WTC11 (cell line): Measurements from ENCODE around the gene PRICKLE3. TPM values are rescaled to one million over a fixed set of nuclear protein-coding genes. Genes with fewer than 3 reads are reported as not detected.

Experiments used
- ATAC-seq: fragments of 200-7000 bp; cut with Tn5 transposase; 2 replicates; pipeline ENCODE4 v1.10.0; 2021; ENCODE audit warnings: mild to moderate bottlenecking, moderate library complexity
- CTCF ChIA-PET: fragments of 300-600 bp; sonication (Branson Sonifier 250); formaldehyde crosslinking; loops from one replicate; lab custom pipeline; 2021; ENCODE audit warnings: antibody characterized with exemption; lab: Charles Lee
- POLR2A ChIA-PET: fragments of 350-600 bp; sonication (Branson Sonifier 250); formaldehyde crosslinking; loops from one replicate; lab custom pipeline; 2021; ENCODE audit warnings: antibody characterized with exemption; lab: Charles Lee
- DNase-seq: peaks from one replicate; pipeline ENCODE4 v3.0.0; 2021; ENCODE audit warnings: low spot score
- H3K27ac Mint-ChIP-seq: 2 replicates; pipeline ENCODE4 v1.8.0; 2021; ENCODE audit warnings: mixed read lengths
- H3K27me3 Mint-ChIP-seq: 2 replicates; pipeline ENCODE4 v1.8.0; 2021; ENCODE audit warnings: low read depth, mild to moderate bottlenecking, moderate library complexity, mixed read lengths
- H3K36me3 Mint-ChIP-seq: 2 replicates; pipeline ENCODE4 v1.8.0; 2021; ENCODE audit warnings: mixed read lengths
- H3K4me1 Mint-ChIP-seq: 2 replicates; pipeline ENCODE4 v1.8.0; 2022; ENCODE audit warnings: mixed read lengths
- H3K4me3 Mint-ChIP-seq: 2 replicates; pipeline ENCODE4 v1.8.0; 2021; ENCODE audit warnings: mild to moderate bottlenecking, moderate library complexity, mixed read lengths
- H3K9me3 Mint-ChIP-seq: 2 replicates; pipeline ENCODE4 v1.8.0; 2021; ENCODE audit warnings: mixed read lengths
- ATF1 ChIP-seq: sonication (generic); formaldehyde crosslinking; IDR thresholded peaks from 2 replicates; pipeline ENCODE4 v1.8.1; 2023; ENCODE audit warnings: mild to moderate bottlenecking, moderate library complexity, missing genetic modification reagents
- CREB1 ChIP-seq: sonication (generic); formaldehyde crosslinking; IDR thresholded peaks from 2 replicates; pipeline ENCODE4 v1.8.0; 2023; ENCODE audit warnings: mild to moderate bottlenecking, missing genetic modification reagents
- CREM ChIP-seq: sonication (generic); formaldehyde crosslinking; IDR thresholded peaks from 2 replicates; pipeline ENCODE4 v1.8.1; 2022; ENCODE audit warnings: mild to moderate bottlenecking, missing genetic modification reagents, moderate library complexity
- ETV6 ChIP-seq: sonication (generic); formaldehyde crosslinking; IDR thresholded peaks from 2 replicates; pipeline ENCODE4 v1.8.1; 2022; ENCODE audit warnings: mild to moderate bottlenecking, missing genetic modification reagents
- FOXK1 ChIP-seq: sonication (generic); formaldehyde crosslinking; IDR thresholded peaks from 2 replicates; pipeline ENCODE4 v1.8.0; 2022; ENCODE audit warnings: mild to moderate bottlenecking, moderate library complexity, missing genetic modification reagents
- GABPB1 ChIP-seq: sonication (generic); formaldehyde crosslinking; IDR thresholded peaks from 2 replicates; pipeline ENCODE4 v1.8.1; 2023; ENCODE audit warnings: mild to moderate bottlenecking, missing genetic modification reagents
- GRHL2 ChIP-seq: fragments of 250-450 bp; sonication (Bioruptor Pico); IDR thresholded peaks from 2 replicates; pipeline ENCODE4 v1.8.0; 2022; ENCODE audit warnings: mild to moderate bottlenecking, moderate library complexity; ENCODE audit not compliant: insufficient replicate concordance, severe bottlenecking
- HMGA2 ChIP-seq: fragments of 250-450 bp; sonication (Bioruptor Pico); IDR thresholded peaks from 2 replicates; pipeline ENCODE4 v1.4.0; 2021; ENCODE audit warnings: mild to moderate bottlenecking, moderate library complexity
- JAZF1 ChIP-seq: fragments of 250-450 bp; sonication (Bioruptor Pico); IDR thresholded peaks from 2 replicates; pipeline ENCODE4 v1.9.0; 2021; ENCODE audit warnings: moderate library complexity, mild to moderate bottlenecking, inconsistent platforms
- JUN ChIP-seq: sonication (generic); formaldehyde crosslinking; IDR thresholded peaks from 2 replicates; pipeline ENCODE4 v1.8.0; 2023; ENCODE audit warnings: mild to moderate bottlenecking, missing genetic modification reagents
- MXD4 ChIP-seq: fragments of 250-450 bp; sonication (Bioruptor Pico); IDR thresholded peaks from 2 replicates; pipeline ENCODE4 v1.8.0; 2021; ENCODE audit warnings: mild to moderate bottlenecking, moderate library complexity, borderline replicate concordance
- MYBL2 ChIP-seq: sonication (generic); formaldehyde crosslinking; IDR thresholded peaks from 2 replicates; pipeline ENCODE4 v1.8.1; 2023; ENCODE audit warnings: mild to moderate bottlenecking, moderate library complexity, missing genetic modification reagents
- NFE2L1 ChIP-seq: sonication (generic); formaldehyde crosslinking; IDR thresholded peaks from 2 replicates; pipeline ENCODE4 v1.8.1; 2023; ENCODE audit warnings: missing genetic modification reagents
- NR3C1 ChIP-seq: sonication (generic); formaldehyde crosslinking; conservative IDR thresholded peaks from 2 replicates; pipeline ENCODE4 v1.8.1; 2023; ENCODE audit warnings: low read depth, mild to moderate bottlenecking, missing genetic modification reagents
- TCF7 ChIP-seq: sonication (generic); formaldehyde crosslinking; IDR thresholded peaks from 2 replicates; pipeline ENCODE4 v1.8.0; 2022; ENCODE audit warnings: mild to moderate bottlenecking, low read depth, missing genetic modification reagents, moderate library complexity
- TEAD4 ChIP-seq: sonication (generic); formaldehyde crosslinking; IDR thresholded peaks from 2 replicates; pipeline ENCODE4 v1.8.0; 2022; ENCODE audit warnings: mild to moderate bottlenecking, missing genetic modification reagents
- ZNF232 ChIP-seq: sonication (generic); formaldehyde crosslinking; IDR thresholded peaks from 2 replicates; pipeline ENCODE4 v1.8.0; 2022; ENCODE audit warnings: mild to moderate bottlenecking, missing genetic modification reagents
- ZNF263 ChIP-seq: sonication (generic); formaldehyde crosslinking; IDR thresholded peaks from 2 replicates; pipeline ENCODE4 v1.8.1; 2022; ENCODE audit warnings: low read depth, mild to moderate bottlenecking, moderate library complexity, missing genetic modification reagents
- ZNF671 ChIP-seq: fragments of 250-450 bp; sonication (Bioruptor Pico); IDR thresholded peaks from 2 replicates; pipeline ENCODE4 v1.8.0; 2021; ENCODE audit warnings: mild to moderate bottlenecking
- total RNA-seq: library from RNA; stranded (reverse); gene quantifications from 3 replicates; pipeline ENCODE4 v1.2.3, GENCODE V29; 2021
- TF ChIP-seq, protein P1 (sequence below): sonication (generic); formaldehyde crosslinking; IDR thresholded peaks from 2 replicates; pipeline ENCODE4 v1.8.1; 2022; ENCODE audit warnings: mild to moderate bottlenecking, moderate library complexity, missing genetic modification reagents
- TF ChIP-seq, protein P2 (sequence below): fragments of 200-600 bp; IDR thresholded peaks from 2 replicates; pipeline ENCODE4 v1.8.0; 2022; ENCODE audit warnings: antibody characterized with exemption
- TF ChIP-seq, protein P3 (sequence below): sonication (generic); formaldehyde crosslinking; IDR thresholded peaks from 2 replicates; pipeline ENCODE4 v1.8.1; 2023; ENCODE audit warnings: mild to moderate bottlenecking, moderate library complexity, missing genetic modification reagents
- TF ChIP-seq, protein P4 (sequence below): sonication (generic); formaldehyde crosslinking; IDR thresholded peaks from 2 replicates; pipeline ENCODE4 v1.8.0; 2022; ENCODE audit warnings: missing genetic modification reagents
- TF ChIP-seq, protein P5 (sequence below): sonication (generic); formaldehyde crosslinking; IDR thresholded peaks from 2 replicates; pipeline ENCODE4 v1.8.1; 2023; ENCODE audit warnings: mild to moderate bottlenecking, missing genetic modification reagents, moderate library complexity
- TF ChIP-seq, protein P6 (sequence below): fragments of 250-450 bp; sonication (Bioruptor Pico); conservative IDR thresholded peaks from 2 replicates; pipeline ENCODE4 v1.9.0; 2021; ENCODE audit warnings: mild to moderate bottlenecking

PRICKLE3 gene
- total RNA-seq, 1 experiment from 2014 or later = 14.6 TPM

DNA sequence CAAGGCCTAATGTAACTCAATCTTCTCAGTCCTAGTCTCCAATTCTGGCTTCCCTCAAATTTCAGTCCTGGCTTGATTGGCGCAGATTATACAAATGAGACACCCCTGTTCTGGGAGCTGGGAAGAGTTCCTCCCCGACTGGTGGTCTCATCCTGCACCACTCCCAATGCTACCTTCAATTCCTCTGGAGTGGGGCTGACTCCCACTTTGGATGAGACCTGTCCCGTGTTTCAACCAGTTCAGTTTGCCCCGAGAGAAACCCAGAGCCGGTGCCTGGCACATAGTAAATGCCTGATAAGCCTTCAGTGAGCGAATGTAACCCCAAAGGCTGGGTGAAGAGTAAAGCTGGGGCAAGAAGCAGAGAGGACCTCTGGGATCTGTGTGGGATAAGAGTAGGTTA lies 17.8 kb upstream of the PRICKLE3 start:
- TF ChIP-seq, protein P1, sequence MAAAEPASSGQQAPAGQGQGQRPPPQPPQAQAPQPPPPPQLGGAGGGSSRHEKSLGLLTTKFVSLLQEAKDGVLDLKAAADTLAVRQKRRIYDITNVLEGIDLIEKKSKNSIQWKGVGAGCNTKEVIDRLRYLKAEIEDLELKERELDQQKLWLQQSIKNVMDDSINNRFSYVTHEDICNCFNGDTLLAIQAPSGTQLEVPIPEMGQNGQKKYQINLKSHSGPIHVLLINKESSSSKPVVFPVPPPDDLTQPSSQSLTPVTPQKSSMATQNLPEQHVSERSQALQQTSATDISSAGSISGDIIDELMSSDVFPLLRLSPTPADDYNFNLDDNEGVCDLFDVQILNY (CRISPR knock-in tag) = no peak
- TF ChIP-seq NR3C1 = no peak
- TF ChIP-seq, protein P2, sequence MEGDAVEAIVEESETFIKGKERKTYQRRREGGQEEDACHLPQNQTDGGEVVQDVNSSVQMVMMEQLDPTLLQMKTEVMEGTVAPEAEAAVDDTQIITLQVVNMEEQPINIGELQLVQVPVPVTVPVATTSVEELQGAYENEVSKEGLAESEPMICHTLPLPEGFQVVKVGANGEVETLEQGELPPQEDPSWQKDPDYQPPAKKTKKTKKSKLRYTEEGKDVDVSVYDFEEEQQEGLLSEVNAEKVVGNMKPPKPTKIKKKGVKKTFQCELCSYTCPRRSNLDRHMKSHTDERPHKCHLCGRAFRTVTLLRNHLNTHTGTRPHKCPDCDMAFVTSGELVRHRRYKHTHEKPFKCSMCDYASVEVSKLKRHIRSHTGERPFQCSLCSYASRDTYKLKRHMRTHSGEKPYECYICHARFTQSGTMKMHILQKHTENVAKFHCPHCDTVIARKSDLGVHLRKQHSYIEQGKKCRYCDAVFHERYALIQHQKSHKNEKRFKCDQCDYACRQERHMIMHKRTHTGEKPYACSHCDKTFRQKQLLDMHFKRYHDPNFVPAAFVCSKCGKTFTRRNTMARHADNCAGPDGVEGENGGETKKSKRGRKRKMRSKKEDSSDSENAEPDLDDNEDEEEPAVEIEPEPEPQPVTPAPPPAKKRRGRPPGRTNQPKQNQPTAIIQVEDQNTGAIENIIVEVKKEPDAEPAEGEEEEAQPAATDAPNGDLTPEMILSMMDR = no peak
- no peak for TF ChIP-seq NFE2L1
- no peak for TF ChIP-seq ZNF263
- TF ChIP-seq, protein P3, sequence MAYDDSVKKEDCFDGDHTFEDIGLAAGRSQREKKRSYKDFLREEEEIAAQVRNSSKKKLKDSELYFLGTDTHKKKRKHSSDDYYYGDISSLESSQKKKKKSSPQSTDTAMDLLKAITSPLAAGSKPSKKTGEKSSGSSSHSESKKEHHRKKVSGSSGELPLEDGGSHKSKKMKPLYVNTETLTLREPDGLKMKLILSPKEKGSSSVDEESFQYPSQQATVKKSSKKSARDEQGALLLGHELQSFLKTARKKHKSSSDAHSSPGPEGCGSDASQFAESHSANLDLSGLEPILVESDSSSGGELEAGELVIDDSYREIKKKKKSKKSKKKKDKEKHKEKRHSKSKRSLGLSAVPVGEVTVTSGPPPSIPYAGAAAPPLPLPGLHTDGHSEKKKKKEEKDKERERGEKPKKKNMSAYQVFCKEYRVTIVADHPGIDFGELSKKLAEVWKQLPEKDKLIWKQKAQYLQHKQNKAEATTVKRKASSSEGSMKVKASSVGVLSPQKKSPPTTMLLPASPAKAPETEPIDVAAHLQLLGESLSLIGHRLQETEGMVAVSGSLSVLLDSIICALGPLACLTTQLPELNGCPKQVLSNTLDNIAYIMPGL (CRISPR knock-in tag) = no peak
- TF ChIP-seq ATF1 (CRISPR knock-in tag) = no peak
- TF ChIP-seq MXD4 (CRISPR knock-in tag) = no peak
- TF ChIP-seq MYBL2 (CRISPR knock-in tag) = no peak
- TF ChIP-seq, protein P4, sequence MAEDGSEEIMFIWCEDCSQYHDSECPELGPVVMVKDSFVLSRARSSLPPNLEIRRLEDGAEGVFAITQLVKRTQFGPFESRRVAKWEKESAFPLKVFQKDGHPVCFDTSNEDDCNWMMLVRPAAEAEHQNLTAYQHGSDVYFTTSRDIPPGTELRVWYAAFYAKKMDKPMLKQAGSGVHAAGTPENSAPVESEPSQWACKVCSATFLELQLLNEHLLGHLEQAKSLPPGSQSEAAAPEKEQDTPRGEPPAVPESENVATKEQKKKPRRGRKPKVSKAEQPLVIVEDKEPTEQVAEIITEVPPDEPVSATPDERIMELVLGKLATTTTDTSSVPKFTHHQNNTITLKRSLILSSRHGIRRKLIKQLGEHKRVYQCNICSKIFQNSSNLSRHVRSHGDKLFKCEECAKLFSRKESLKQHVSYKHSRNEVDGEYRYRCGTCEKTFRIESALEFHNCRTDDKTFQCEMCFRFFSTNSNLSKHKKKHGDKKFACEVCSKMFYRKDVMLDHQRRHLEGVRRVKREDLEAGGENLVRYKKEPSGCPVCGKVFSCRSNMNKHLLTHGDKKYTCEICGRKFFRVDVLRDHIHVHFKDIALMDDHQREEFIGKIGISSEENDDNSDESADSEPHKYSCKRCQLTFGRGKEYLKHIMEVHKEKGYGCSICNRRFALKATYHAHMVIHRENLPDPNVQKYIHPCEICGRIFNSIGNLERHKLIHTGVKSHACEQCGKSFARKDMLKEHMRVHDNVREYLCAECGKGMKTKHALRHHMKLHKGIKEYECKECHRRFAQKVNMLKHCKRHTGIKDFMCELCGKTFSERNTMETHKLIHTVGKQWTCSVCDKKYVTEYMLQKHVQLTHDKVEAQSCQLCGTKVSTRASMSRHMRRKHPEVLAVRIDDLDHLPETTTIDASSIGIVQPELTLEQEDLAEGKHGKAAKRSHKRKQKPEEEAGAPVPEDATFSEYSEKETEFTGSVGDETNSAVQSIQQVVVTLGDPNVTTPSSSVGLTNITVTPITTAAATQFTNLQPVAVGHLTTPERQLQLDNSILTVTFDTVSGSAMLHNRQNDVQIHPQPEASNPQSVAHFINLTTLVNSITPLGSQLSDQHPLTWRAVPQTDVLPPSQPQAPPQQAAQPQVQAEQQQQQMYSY (CRISPR knock-in tag) = no peak
- TF ChIP-seq ZNF671 = no peak
- no peak for TF ChIP-seq TEAD4 (CRISPR knock-in tag)
- ChIA-PET CTCF (no interaction called here), POLR2A (no interaction called here)
- DNase-seq = no peak
- H3K9me3 Mint-ChIP-seq = no peaks in the 10 kb centered on the region
- H3K4me3 Mint-ChIP-seq = no peak overlapping the region
- no peaks in the 10 kb centered on the region; the same call in 1 of the 2 replicates for H3K27me3 Mint-ChIP-seq
- H3K36me3 Mint-ChIP-seq = no peaks in the 10 kb centered on the region
- no peak overlapping the region for H3K27ac Mint-ChIP-seq
- peaks cover 6% of the 10 kb centered on the region for H3K4me1 Mint-ChIP-seq
- no peak for ATAC-seq

DNA sequence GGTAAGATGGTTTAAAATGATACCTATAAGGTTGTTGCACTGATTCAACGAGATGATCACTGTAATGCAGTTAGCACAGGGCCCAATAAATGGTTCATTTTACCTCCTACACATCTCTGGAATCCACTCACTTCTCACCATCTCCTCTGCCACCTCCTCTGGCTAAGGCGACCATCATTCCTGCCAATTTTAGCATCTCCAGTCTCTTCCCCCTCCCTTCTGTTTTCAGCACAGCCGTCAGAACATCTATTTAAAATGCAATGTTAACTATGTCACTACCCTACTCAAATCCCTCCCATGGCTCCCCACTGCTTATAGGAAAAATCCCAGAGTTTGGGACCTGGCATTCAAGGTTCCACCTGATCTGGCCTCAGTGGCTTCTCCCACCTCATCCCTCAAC lies 17.4 kb upstream of the PRICKLE3 start:
- CTCF ChIA-PET = no interaction called here
- no peak overlapping the region for H3K27ac Mint-ChIP-seq

DNA sequence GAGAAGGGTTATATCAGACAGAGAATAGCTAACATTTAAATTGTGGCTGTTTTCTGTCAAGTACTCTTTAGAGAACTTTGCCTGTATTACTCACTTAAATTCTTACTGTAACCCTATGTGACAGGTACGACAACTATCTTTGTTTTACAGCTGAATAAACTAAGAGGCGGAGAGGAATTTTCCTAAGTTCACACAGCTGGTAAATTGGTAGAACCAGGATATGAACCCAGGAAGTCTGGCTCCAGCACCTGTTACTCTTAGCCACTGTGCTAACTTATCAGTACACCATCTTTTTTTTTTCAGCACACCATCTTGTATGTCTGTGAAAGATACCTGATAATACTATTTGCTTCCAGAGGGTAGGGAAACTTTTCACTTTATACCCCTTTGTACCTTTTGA lies 15.8 kb upstream of the PRICKLE3 start:
- Mint-ChIP-seq H3K27me3 (no peaks in the 10 kb centered on the region; the same call in 1 of the 2 replicates), H3K4me1 (peaks cover 18% of the 10 kb centered on the region), H3K9me3 (no peaks in the 10 kb centered on the region), H3K36me3 (no peaks in the 10 kb centered on the region), H3K27ac (no peak overlapping the region), H3K4me3 (no peak overlapping the region)
- no peak for DNase-seq
- ChIA-PET POLR2A (no interaction called here), CTCF (no interaction called here)
- TF ChIP-seq ETV6 (no peak), TCF7 (CRISPR knock-in tag) (no peak), CREB1 (no peak), FOXK1 (CRISPR knock-in tag) (no peak), HMGA2 (CRISPR knock-in tag) (no peak), GABPB1 (no peak), GRHL2 (no peak), JUN (no peak)
- TF ChIP-seq, protein P5, sequence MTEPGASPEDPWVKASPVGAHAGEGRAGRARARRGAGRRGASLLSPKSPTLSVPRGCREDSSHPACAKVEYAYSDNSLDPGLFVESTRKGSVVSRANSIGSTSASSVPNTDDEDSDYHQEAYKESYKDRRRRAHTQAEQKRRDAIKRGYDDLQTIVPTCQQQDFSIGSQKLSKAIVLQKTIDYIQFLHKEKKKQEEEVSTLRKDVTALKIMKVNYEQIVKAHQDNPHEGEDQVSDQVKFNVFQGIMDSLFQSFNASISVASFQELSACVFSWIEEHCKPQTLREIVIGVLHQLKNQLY (CRISPR knock-in tag) = no peak
- TF ChIP-seq, protein P6, sequence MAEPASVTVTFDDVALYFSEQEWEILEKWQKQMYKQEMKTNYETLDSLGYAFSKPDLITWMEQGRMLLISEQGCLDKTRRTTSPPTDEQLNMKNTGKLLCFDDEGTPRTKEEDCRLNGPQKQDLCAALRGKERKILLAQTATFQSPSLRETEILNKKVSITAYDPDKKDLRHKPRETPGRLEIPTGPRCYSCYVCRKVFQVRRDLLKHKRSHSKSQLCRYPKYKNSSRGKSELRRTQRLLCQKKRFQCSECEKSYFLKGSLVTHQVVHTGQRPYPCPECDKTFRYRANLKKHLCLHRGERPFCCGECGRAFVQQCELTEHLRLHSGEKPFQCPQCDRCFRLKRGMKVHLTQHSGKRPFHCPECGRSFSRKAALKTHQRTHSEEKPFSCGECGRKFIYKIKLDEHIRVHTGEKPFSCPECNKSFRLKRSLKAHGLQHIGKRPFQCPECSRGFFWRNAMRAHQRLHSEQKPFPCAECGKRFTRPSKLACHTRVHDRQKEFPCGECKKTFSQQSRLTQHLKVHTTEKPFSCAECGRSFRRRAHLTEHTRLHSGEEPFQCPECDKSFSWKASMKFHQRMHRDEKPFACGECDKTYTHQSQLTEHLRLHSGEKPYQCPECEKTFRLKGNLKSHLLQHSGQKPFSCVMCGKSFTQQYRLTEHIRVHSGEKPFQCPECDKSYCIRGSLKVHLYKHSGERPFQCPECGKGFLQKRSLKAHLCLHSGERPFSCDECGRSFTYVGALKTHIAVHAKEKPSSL = no peak
- ATAC-seq = no peak

More for the DNA sequence above, 17.4 kb upstream of the PRICKLE3 start:
- no peaks in the 10 kb centered on the region for H3K9me3 Mint-ChIP-seq
- POLR2A ChIA-PET = no interaction called here
- TF ChIP-seq CREM (CRISPR knock-in tag) = no peak
- TF ChIP-seq JAZF1 = no peak
- no peak for TF ChIP-seq ZNF232 (CRISPR knock-in tag)
- TF ChIP-seq, all 79 proteins: peak for 0
- H3K27me3 Mint-ChIP-seq = no peaks in the 10 kb centered on the region; the same call in 1 of the 2 replicates
- no peaks in the 10 kb centered on the region for H3K36me3 Mint-ChIP-seq
- no peak for ATAC-seq
- peaks cover 11% of the 10 kb centered on the region for H3K4me1 Mint-ChIP-seq
- no peak for DNase-seq
- no peak overlapping the region for H3K4me3 Mint-ChIP-seq
